HUES48 (cell line): Measurements from ENCODE around the gene NCAPH2.
"Not testable (repeated sequence)": the region's sequence is repeated elsewhere in the genome, so short reads cannot be mapped to it uniquely, and the experiment has no call there.

ENCODE experiments used
- H3K27ac ChIP-seq: one replicate; pipeline ENCODE4 v1.7.0; 2013; ENCODE audit warnings: low read depth, low read length, inconsistent platforms
- H3K27me3 ChIP-seq: 2 replicates; pipeline ENCODE4 v1.6.1; 2013; ENCODE audit warnings: mild to moderate bottlenecking, low read length; ENCODE audit not compliant: control insufficient read depth, insufficient read depth
- H3K36me3 ChIP-seq: 2 replicates; pipeline ENCODE4 v1.6.1; 2013; ENCODE audit warnings: low read length; ENCODE audit not compliant: control insufficient read depth, insufficient read depth
- H3K4me1 ChIP-seq: 2 replicates; pipeline ENCODE4 v1.6.1; 2013; ENCODE audit warnings: mild to moderate bottlenecking, low read length; ENCODE audit not compliant: control insufficient read depth, insufficient read depth
- H3K4me3 ChIP-seq: 2 replicates; pipeline ENCODE4 v1.5.1; 2013; ENCODE audit warnings: mild to moderate bottlenecking, low read depth, low read length
- H3K9ac ChIP-seq: 2 replicates; pipeline ENCODE4 v1.6.1; 2013; ENCODE audit warnings: mild to moderate bottlenecking, low read depth, low read length, moderate library complexity
- H3K9me3 ChIP-seq: 2 replicates; pipeline ENCODE4 v1.6.1; 2013; ENCODE audit warnings: low read length; ENCODE audit not compliant: control insufficient read depth, insufficient read depth

NCAPH2 gene

DNA sequence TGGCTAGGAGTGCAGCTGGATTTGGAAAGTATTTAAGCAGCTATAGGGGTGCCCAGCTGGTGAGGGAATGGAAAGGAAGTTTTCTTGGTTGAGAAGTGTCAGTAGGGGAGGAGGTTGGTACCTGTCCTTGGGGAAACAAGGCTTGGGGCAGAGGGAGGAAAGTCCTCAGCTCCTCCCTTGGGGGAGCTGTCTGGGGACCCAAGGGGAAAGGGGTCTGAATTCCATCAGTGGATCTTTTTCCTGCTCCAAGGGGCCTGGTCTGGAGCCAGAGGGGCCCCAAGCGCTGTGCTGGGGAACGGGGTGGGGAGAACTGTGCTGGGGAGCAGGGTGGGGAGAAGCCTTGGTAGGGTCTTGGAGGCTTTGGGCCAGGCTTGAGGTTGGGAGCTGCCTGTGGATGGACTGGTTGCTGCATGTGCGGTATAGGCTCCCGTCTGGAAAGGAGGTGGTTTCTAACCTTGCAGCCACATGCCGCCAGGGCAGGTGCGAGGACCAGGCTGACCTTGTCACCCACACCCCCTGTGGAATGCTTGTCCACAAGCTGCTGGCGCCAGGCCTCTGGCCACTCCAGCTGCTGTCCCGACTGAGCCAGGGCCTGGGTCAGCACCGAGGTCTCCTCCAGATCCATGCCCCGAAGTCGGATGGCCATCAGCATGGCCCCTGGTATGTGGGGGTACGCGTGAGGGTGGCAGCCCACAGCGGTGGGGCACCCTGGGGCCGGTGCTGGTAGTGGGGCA is 20.8 kb downstream of the NCAPH2 start:
- H3K9me3 ChIP-seq: no peaks in the 10 kb centered on the region
- no peak overlapping the region for H3K9ac ChIP-seq
- peaks cover 72% of the 10 kb centered on the region for H3K27me3 ChIP-seq
- H3K36me3 ChIP-seq: peaks cover 2% of the 10 kb centered on the region
- no peak overlapping the region for H3K4me3 ChIP-seq
- H3K27ac ChIP-seq: no peak overlapping the region
- peaks cover 4% of the 10 kb centered on the region for H3K4me1 ChIP-seq

DNA sequence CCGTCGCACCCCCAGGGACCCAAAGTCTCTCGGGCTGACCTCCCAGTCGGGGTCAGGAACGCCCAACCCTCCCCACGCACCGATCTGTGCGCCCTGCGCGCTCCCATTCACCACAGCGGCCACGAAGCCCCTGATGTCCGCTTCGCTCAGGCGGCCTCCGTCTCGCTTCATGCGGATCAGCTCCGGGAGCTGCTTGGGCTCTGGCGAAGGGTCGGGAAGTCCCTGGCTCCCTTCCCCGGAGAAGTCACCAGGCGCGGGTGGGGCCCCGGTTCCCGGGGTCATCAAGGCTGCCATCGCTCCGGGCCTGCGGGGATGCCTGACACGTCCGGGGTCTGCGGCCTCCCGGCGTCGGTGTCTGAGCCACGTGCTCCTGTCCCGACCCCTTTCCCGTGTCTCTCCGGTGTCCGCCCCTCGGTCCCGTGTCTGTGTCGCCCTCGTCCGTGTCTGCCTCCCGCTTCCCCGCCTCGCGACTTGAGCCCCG is 21.4 kb downstream of the NCAPH2 start:
- Histone ChIP-seq H3K9me3 (no peaks in the 10 kb centered on the region), H3K36me3 (no peaks in the 10 kb centered on the region), H3K27me3 (peaks cover 72% of the 10 kb centered on the region), H3K9ac (no peak overlapping the region), H3K27ac (no peak overlapping the region), H3K4me3 (peak overlapping the region; percentile 30; the same call in 1 of the 2 replicates), H3K4me1 (peaks cover 4% of the 10 kb centered on the region)

DNA sequence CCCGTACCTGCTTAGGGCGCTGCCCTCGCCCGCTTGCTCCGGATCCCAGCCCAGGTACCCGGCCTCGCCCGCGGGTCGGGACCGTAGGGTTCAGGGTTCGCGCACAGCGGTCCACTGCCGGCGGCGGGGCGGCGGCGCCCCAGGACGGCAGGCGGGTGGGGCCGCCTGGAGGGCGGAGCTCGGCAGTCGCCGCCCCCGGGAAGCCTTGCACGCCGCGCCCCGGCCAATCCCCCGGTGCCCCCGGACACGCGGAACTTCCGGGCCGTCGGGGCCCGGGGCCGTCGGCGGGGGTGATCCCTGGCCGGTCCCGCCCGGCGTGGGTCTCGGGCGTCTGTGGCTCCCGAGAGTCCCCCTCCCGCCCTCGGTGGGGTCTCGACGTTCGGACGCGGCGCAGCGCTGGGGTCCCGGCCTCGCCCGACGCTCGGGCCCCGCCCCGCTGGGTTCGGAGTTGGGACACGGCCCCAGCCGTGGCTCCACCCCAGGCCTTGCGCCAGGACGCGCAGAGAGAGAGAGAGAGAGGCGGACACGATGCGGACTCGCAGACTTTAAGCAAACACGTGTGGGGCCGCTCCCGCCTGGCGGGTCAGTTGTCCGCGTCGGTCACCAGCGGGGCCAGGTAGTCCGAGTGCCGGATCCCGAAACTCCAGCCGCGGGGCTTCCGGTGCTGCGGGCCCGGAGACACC is 22.0 kb downstream of the NCAPH2 start, which contains the start of gene TYMP:
TSS of gene TYMP (minus strand) at position 116 of the 683 bp plus-strand sequence. CDS start 303 bp downstream, outside the sequence.
- Histone ChIP-seq H3K4me1 (peaks cover 4% of the 10 kb centered on the region), H3K4me3 (peak within 1 kb of the TSS; percentile 65), H3K9ac (no peak within 1 kb of the TSS), H3K36me3 (no peaks in the 10 kb centered on the region), H3K9me3 (no peaks in the 10 kb centered on the region), H3K27me3 (peaks cover 72% of the 10 kb centered on the region), H3K27ac (no peak within 1 kb of the TSS)

DNA sequence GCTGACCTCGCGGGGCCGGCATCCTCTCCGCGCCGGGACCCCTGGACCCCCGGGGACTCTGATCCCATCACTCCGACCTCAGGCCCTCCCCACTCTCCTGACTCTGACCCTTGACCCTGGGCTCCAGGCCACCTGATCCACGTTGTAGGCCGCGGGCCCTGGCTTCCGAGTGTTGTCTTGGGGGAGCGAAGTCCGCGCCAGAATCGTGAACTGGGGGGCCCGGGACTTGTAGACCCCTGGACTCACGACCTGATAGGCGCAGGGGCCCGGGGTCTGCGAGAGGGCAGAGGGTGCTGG is 22.5 kb downstream of the NCAPH2 start:
- Histone ChIP-seq H3K9me3 (no peaks in the 10 kb centered on the region), H3K27ac (no peak overlapping the region), H3K36me3 (no peaks in the 10 kb centered on the region), H3K27me3 (peaks cover 72% of the 10 kb centered on the region), H3K9ac (no peak overlapping the region), H3K4me3 (peak overlapping the region; percentile 65), H3K4me1 (peaks cover 4% of the 10 kb centered on the region)

DNA sequence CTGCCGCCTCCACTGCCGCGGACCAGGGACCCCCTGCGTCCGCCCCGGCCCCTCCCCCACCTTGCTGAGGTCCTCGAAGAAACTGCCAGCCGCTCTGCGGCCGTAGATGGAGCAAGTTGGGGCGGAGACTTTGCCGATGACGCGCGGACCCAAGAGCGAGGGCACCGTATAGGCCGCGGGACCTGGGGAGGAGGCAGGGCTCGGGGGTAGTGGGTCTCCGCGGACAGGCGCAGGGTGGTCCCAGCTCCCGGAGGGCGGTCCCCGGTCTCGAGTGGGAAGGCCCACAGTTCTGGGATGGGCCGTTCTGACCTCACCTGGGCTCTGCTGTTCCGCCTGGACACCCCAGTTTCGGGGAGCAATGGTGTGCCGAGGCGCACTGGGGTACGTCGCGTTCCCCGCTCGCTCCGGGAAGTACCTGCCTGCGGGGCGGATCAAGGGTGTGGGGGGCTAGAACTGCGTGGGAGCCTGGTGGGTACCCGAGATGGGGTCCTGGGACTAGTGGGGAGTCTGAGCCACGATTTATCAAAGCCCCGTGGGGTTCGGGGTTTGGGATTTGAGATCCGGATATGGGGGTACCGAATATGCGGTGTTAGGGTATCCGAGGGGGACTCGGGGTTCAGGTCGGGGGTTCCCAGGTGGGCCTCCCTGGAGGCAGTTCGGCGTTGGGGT is 23.0 kb downstream of the NCAPH2 start:
- H3K27me3 ChIP-seq: peaks cover 72% of the 10 kb centered on the region
- H3K9me3 ChIP-seq: no peaks in the 10 kb centered on the region
- no peak overlapping the region for H3K27ac ChIP-seq
- H3K4me3 ChIP-seq: peak overlapping the region; percentile 65
- H3K9ac ChIP-seq: no peak overlapping the region
- no peaks in the 10 kb centered on the region for H3K36me3 ChIP-seq
- peaks cover 4% of the 10 kb centered on the region for H3K4me1 ChIP-seq

DNA sequence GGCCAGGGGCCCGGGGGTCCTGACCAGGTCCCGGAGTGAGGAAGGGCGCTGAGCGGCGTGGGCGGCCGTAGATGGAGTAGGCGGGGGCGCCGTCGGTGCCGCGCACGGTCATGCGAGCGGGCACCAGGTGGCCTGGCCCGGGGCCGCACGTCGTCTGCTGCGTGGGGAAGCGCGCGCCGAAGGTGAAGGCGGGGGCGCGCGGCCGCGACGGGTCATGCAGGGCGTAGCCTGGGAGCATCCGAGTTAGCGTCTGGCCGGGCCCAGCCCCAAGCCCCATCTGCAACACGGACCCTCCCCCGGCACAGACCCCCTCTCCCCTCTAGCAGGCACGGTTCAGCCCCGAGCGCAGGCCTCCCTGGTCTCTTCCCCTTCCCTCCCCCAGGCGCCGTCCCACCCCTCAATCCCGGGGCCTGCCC is 23.5 kb downstream of the NCAPH2 start:
- no peaks in the 10 kb centered on the region for H3K36me3 ChIP-seq
- no peaks in the 10 kb centered on the region for H3K9me3 ChIP-seq
- no peak overlapping the region for H3K9ac ChIP-seq
- peak overlapping the region; percentile 65 for H3K4me3 ChIP-seq
- H3K4me1 ChIP-seq: peaks cover 4% of the 10 kb centered on the region
- no peak overlapping the region for H3K27ac ChIP-seq
- peaks cover 72% of the 10 kb centered on the region for H3K27me3 ChIP-seq

DNA sequence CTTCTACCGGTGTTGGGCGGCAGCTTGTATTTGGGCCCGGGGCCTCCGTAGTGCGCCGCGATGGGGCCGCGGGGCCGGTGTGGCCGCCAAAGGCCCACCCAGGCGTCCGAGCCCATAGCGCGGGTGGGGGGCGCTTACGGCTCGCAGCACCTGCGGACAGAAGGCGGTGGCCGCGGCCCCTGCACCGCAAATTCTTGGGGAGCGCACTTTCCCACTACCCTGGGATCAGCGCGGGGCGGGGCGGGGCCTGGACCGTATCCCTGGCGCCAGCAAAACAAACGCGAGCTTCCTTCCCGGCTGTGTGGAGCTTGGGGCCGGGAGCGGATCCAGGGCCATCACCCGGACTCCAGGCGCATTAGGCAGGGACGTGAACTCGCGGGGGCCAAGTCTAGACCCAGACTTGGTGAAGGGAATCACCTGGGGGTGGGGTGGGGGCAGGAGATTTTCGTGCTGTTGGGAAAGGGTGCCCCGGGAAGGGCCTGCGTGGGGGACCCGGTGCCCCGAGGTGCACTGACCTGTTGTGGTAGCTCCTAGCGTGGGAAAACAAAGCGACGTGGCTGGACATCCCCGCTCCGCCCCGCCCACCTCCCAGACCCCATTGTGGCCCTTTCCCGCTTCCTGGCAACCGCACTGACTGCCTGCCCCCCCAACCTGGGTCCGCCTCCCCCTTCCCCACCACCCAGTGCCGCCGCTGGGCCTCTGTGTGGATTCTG is 24.1 kb downstream of the NCAPH2 start:
- Histone ChIP-seq H3K27ac (no peak overlapping the region), H3K9ac (no peak overlapping the region), H3K36me3 (no peaks in the 10 kb centered on the region), H3K27me3 (peaks cover 66% of the 10 kb centered on the region), H3K4me1 (peaks cover 1% of the 10 kb centered on the region), H3K9me3 (no peaks in the 10 kb centered on the region), H3K4me3 (peak overlapping the region; percentile 65)

DNA sequence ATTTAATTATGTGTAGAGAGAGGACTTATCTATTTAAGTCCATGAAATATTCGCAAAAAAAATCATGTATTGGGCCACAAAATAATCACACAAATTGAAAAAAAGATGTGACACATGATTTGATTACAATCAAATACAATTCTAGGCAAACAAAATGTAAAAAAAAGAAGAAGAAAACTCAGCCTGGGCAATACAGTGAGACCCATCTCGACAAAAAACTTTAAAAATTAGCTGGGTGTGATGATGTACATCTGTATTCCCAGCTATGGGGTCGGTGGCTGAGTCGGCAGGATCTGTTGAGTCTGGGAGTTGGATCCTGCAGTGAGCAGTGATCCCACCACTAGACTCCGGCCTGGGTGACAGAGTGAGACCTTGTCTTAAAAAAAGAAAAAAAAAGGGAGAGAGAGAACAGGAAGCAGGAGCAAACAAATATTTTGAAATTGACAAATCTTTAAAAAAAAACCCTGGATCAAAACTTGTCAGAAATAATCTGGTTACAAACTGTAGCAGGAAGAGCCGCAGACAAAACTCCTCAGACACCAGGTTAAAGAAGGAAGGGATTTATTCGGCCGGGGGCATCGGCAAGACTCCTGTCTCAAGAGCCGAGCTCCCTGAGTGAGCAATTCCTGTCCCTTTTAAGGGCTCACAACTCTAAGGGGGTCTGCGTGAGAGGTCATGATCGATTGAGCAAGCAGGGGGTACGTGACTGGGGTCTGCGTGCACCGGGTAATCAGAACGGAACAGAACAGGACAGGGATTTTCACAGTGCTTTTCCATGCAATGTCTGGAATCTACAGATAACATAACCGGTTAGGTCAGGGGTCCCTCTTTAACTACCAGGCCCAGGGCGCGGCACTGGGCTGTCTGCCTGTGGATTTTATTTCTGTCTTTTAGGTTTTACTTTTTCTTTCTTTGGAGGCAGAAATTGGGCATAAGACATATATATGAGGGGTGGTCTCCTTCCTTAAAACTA is 25.1 kb downstream of the NCAPH2 start:
- no peak overlapping the region for H3K27ac ChIP-seq
- no peaks in the 10 kb centered on the region for H3K36me3 ChIP-seq
- no peak overlapping the region for H3K4me3 ChIP-seq
- H3K27me3 ChIP-seq: peaks cover 56% of the 10 kb centered on the region
- no peaks in the 10 kb centered on the region for H3K9me3 ChIP-seq
- H3K4me1 ChIP-seq: no peaks in the 10 kb centered on the region; the same call in 1 of the 2 replicates
- no peak overlapping the region for H3K9ac ChIP-seq

DNA sequence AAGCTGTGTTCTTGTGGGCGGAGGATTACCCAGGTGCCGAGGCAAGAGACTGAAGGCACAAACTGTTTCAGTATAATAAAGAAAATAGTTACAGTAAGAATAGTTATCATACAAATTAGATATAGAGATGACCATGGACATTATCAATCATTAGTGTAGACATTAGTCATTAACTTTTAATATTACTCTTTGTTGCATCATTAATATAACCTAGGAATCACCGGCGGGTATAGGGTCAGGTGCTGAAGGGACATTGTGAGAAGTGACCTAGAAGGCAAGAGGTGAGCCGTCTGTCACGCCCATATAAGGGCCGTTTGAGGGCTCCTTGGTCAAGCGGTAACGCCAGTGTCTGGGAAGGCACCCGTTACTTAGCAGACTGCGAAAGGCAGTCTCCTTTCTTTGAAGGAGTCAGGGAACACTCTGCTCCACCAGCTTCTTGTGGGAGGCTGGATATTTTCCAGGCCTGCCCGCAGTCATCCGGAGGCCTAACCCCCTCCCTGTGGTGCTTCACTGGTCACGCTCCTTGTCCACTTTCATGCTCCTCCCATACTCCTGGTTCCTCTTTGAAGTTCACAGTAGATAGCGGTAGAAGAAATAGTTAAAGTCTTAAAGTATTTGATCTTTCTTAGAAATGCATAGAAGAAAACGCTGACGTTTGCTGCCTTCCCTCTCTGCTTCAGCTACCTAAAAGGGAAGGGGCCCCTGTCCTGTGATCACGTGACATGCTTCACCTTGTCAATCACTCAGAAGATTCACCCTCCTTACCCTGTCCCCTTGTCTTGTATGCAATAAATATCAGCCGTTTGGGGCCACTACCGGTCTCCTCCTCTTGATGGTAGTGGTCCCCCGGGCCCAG is 26.1 kb downstream of the NCAPH2 start:
- H3K4me1 ChIP-seq, H3K36me3 ChIP-seq, H3K27ac ChIP-seq, H3K4me3 ChIP-seq, H3K9ac ChIP-seq, H3K9me3 ChIP-seq: not testable (repeated sequence)
- H3K27me3 ChIP-seq: peaks cover 47% of the 10 kb centered on the region
